ENCODE measurements around the gene SUN1. TPM values are rescaled to one million over a fixed set of nuclear protein-coding genes. Genes with fewer than 3 reads are reported as not detected.
A peak's percentile ranks its signal among the peaks of the same experiment; 100 is the strongest.

Gene SUN1
- total and polyA plus RNA-seq, 2 donors from 2014 or later: 40.4 to 168 TPM

DNA sequence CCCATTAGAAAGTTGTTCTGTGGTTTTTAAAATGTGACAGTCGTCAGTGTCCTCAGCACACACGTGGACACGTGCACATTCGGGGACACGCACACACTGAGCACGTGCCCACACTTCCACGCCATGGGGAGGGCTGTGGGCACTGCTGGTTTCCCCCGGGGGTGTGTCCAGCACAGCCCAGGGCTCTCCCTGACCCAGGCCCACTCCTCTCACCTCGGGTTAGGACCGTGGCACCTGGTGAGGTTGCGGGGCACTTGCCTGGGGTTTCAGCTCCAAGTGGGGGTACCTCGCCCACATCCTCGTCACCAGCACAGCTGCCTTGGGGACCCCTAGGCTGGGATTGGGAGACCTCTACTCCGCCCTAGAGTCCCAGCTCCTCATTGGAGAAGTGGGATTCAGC lies 64.8 kb downstream of the SUN1 start:
- Histone ChIP-seq H3K4me1 (ENCODE audit: control insufficient read depth in 2 of 3, insufficient read depth in 2 of 3, low read depth in 1 of 3, low read length in 3 of 3) (no peaks in the 10 kb centered on the region), H3K4me3 (ENCODE audit: low read length in 3 of 3) (no peak overlapping the region), H3K9ac (ENCODE audit: low read length in 3 of 3) (no peak overlapping the region), H3K9me3 (ENCODE audit: control insufficient read depth in 2 of 3, insufficient read depth in 1 of 3, low read length in 3 of 3) (no peaks in the 10 kb centered on the region), H3K27ac (ENCODE audit: low read depth in 2 of 2, low read length in 2 of 2) (no peak overlapping the region), H3K36me3 (ENCODE audit: control insufficient read depth in 2 of 3, insufficient read depth in 3 of 3, low read length in 3 of 3) (peaks cover 0 to 15% (median 4%) of the 10 kb centered on the region in 3 donors), H3K27me3 (ENCODE audit: control insufficient read depth, insufficient read depth, low read length) (no peaks in the 10 kb centered on the region)
- intact Hi-C loops (cut with DNase I): no loop called here
- TF ChIP-seq, protein P1, sequence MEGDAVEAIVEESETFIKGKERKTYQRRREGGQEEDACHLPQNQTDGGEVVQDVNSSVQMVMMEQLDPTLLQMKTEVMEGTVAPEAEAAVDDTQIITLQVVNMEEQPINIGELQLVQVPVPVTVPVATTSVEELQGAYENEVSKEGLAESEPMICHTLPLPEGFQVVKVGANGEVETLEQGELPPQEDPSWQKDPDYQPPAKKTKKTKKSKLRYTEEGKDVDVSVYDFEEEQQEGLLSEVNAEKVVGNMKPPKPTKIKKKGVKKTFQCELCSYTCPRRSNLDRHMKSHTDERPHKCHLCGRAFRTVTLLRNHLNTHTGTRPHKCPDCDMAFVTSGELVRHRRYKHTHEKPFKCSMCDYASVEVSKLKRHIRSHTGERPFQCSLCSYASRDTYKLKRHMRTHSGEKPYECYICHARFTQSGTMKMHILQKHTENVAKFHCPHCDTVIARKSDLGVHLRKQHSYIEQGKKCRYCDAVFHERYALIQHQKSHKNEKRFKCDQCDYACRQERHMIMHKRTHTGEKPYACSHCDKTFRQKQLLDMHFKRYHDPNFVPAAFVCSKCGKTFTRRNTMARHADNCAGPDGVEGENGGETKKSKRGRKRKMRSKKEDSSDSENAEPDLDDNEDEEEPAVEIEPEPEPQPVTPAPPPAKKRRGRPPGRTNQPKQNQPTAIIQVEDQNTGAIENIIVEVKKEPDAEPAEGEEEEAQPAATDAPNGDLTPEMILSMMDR (IDR thresholded peaks at IDR 0.05; ENCODE audit: borderline replicate concordance, extremely low read depth, insufficient read depth): no peak
- DNase-seq (peak in 1 of 5 donors; percentile 73), FAIRE-seq (no peak)

GRCh38 chr7:897771-898376 lies 65.6 kb downstream of the SUN1 start:
- Histone ChIP-seq H3K4me3 (ENCODE audit: low read length in 3 of 3) (no peak overlapping the region), H3K36me3 (ENCODE audit: control insufficient read depth in 2 of 3, insufficient read depth in 3 of 3, low read length in 3 of 3) (peaks cover 0 to 9% (median 4%) of the 10 kb centered on the region in 3 donors), H3K9ac (ENCODE audit: low read length in 3 of 3) (no peak overlapping the region), H3K4me1 (ENCODE audit: control insufficient read depth in 2 of 3, insufficient read depth in 2 of 3, low read depth in 1 of 3, low read length in 3 of 3) (no peaks in the 10 kb centered on the region), H3K9me3 (ENCODE audit: control insufficient read depth in 2 of 3, insufficient read depth in 1 of 3, low read length in 3 of 3) (no peaks in the 10 kb centered on the region), H3K27me3 (ENCODE audit: control insufficient read depth, insufficient read depth, low read length) (no peaks in the 10 kb centered on the region), H3K27ac (ENCODE audit: low read depth in 2 of 2, low read length in 2 of 2) (no peak overlapping the region)
- TF ChIP-seq, protein P1 (IDR thresholded peaks at IDR 0.05; ENCODE audit: borderline replicate concordance, extremely low read depth, insufficient read depth): no peak
- intact Hi-C loops (cut with DNase I): no loop called here
- DNase-seq (peak in 4 of 5 donors; percentile 44 to 86 (median 78)), FAIRE-seq (no peak)

DNA sequence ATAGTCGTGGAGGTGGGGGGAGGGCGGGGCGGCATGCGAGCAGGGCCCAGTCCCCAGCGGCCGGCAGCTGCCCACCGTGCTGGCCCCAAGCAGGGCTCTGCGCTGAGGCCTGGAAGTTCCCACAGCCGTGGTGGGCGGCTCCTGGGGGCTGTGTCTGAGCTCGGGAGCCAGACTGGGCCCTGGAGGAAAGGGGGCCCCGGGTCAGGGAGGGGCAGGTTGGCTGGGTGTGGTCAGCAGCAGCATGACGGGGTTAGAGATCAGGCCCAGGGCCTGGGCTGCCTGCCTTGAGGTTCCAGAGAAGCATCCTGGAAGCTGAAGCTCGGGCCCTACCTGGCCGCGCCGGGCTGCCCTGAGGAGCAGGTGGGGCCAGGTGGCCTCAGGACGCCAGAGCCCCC lies 66.2 kb downstream of the SUN1 start:
- DNase-seq: peak in 1 of 5 donors; percentile 72
- intact Hi-C loops (cut with DNase I): no loop called here
- Histone ChIP-seq H3K4me3 (ENCODE audit: low read length in 3 of 3) (no peak overlapping the region), H3K27me3 (ENCODE audit: control insufficient read depth, insufficient read depth, low read length) (no peaks in the 10 kb centered on the region), H3K36me3 (ENCODE audit: control insufficient read depth in 2 of 3, insufficient read depth in 3 of 3, low read length in 3 of 3) (peaks cover 0 to 9% (median 4%) of the 10 kb centered on the region in 3 donors), H3K27ac (ENCODE audit: low read depth in 2 of 2, low read length in 2 of 2) (no peak overlapping the region), H3K9me3 (ENCODE audit: control insufficient read depth in 2 of 3, insufficient read depth in 1 of 3, low read length in 3 of 3) (no peaks in the 10 kb centered on the region), H3K4me1 (ENCODE audit: control insufficient read depth in 2 of 3, insufficient read depth in 2 of 3, low read depth in 1 of 3, low read length in 3 of 3) (no peaks in the 10 kb centered on the region), H3K9ac (ENCODE audit: low read length in 3 of 3) (no peak overlapping the region)
- TF ChIP-seq, protein P1 (IDR thresholded peaks at IDR 0.05; ENCODE audit: borderline replicate concordance, extremely low read depth, insufficient read depth): no peak
- FAIRE-seq: no peak

Data from kidney (tissue), 14 donors.